ENCODE results near the gene C1orf210. TPM values are rescaled to one million over a fixed set of nuclear protein-coding genes. Genes with fewer than 3 reads are reported as not detected.

The C1orf210 gene
- total and polyA plus RNA-seq, 2 donors, result 0.66 to 3.1 TPM

DNA sequence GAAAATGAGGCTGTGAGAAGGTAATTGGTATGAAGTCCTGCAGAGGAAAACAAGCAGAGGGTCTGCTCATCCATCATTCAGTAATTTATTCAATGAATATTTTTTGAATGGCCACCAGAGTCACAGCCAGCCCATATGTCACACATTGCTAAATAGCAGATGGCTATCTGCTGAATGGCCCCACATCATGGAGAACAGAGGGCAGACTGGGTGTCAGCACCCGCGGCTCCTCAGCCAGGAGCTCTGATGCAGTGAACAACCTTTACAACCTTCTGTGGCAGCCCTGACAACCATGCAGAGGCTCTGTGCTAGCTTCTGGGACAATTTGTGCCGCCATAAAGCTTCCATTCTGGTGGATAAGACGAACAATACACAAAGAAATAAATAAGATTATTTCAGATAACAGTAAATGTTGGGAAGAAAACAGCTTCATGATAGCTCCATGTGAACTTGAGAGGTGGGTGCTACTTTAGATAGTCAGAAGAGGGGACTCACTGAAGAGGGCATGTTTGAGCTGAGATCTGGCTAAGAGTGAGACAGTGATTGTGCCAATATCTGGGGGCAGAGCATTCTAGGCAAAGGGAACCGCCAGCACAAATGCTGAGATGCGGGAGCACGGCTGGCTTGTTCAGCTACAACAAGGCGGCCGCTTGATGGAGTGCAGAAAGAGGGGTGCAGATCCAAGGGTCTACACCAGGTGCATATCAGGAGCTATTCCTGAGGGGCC lies 2.8 kb upstream of the C1orf210 start:
- Histone ChIP-seq H3K27ac (ENCODE audit: low read depth in 1 of 2, low read length in 1 of 2) (no peak overlapping the region), H3K9me3 (ENCODE audit: control insufficient read depth in 2 of 2, insufficient read depth in 1 of 2, low read length in 1 of 2) (no peaks in the 10 kb centered on the region), H3K36me3 (ENCODE audit: control insufficient read depth in 2 of 2, insufficient read depth in 2 of 2, low read length in 1 of 2) (no peaks in the 10 kb centered on the region), H3K4me1 (ENCODE audit: control insufficient read depth in 2 of 2, insufficient read depth in 2 of 2, low read length in 2 of 2) (peaks cover 0 to 26% of the 10 kb centered on the region in 2 donors), H3K4me3 (ENCODE audit: low read length in 2 of 2) (no peak overlapping the region), H3K27me3 (ENCODE audit: control insufficient read depth in 2 of 2, insufficient read depth in 1 of 2, low read length in 1 of 2) (no peaks in the 10 kb centered on the region)
- 97% methylated on average over 9 of the region's 9 CpGs for WGBS
- DNase-seq (ENCODE audit: low read depth in 6 of 9, low spot score in 9 of 9), result no peak

DNA sequence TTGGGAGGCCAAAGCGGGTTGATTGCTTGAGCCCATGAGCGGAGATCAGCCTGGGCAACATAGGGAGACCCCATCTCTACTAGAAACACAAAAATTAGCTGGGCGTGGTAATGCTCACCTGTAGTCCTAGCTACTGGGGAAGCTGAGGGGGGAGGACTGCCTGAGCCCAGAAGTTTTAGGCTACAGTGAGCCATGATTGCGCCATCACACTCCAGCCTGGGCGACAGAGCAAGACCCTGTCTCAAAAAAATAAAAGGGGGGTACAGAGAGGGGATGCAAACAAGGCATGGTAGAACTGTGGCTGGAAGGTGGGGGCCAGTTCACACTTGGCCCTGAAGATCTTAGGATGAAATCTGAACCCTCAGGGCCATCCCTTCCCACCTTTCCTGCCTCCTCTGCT lies 1.2 kb upstream of the C1orf210 start:
- Histone ChIP-seq H3K4me1 (ENCODE audit: control insufficient read depth in 2 of 2, insufficient read depth in 2 of 2, low read length in 2 of 2) (peaks cover 0 to 26% of the 10 kb centered on the region in 2 donors), H3K27ac (ENCODE audit: low read depth in 1 of 2, low read length in 1 of 2) (no peak overlapping the region), H3K36me3 (ENCODE audit: control insufficient read depth in 2 of 2, insufficient read depth in 2 of 2, low read length in 1 of 2) (no peaks in the 10 kb centered on the region), H3K27me3 (ENCODE audit: control insufficient read depth in 2 of 2, insufficient read depth in 1 of 2, low read length in 1 of 2) (no peaks in the 10 kb centered on the region), H3K4me3 (ENCODE audit: low read length in 2 of 2) (no peak overlapping the region), H3K9me3 (ENCODE audit: control insufficient read depth in 2 of 2, insufficient read depth in 1 of 2, low read length in 1 of 2) (no peaks in the 10 kb centered on the region)
- no peak for DNase-seq (ENCODE audit: low read depth in 6 of 9, low spot score in 9 of 9)
- WGBS, result 98% methylated on average over 5 of the region's 5 CpGs

DNA sequence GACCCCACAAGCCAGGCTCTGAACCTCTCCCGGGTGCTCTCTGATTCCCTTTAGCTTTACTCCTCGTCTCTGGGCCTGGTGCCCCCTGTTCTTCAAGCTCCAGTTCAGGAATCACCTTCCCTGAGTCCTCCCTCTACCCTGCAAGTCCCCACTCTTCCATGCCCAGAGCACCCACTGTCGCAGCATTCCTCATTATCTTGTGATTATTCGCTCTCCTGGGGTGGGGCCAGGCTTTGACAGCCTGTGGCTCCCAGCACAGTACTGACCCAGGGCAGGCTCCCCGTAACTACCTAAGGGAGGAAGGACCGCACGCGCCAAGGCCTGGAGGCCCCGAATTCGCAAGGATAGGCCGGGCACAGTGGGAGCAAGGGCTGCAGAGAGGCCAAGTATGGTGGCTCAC lies 734 bp upstream of the C1orf210 start:
- Histone ChIP-seq H3K9me3 (ENCODE audit: control insufficient read depth in 2 of 2, insufficient read depth in 1 of 2, low read length in 1 of 2) (no peaks in the 10 kb centered on the region), H3K4me3 (ENCODE audit: low read length in 2 of 2) (no peak overlapping the region), H3K27ac (ENCODE audit: low read depth in 1 of 2, low read length in 1 of 2) (no peak overlapping the region), H3K4me1 (ENCODE audit: control insufficient read depth in 2 of 2, insufficient read depth in 2 of 2, low read length in 2 of 2) (peaks cover 0 to 26% of the 10 kb centered on the region in 2 donors), H3K27me3 (ENCODE audit: control insufficient read depth in 2 of 2, insufficient read depth in 1 of 2, low read length in 1 of 2) (no peaks in the 10 kb centered on the region), H3K36me3 (ENCODE audit: control insufficient read depth in 2 of 2, insufficient read depth in 2 of 2, low read length in 1 of 2) (no peaks in the 10 kb centered on the region)
- DNase-seq (ENCODE audit: low read depth in 6 of 9, low spot score in 9 of 9), result no peak
- WGBS, result 97% methylated on average over 11 of the region's 11 CpGs

DNA sequence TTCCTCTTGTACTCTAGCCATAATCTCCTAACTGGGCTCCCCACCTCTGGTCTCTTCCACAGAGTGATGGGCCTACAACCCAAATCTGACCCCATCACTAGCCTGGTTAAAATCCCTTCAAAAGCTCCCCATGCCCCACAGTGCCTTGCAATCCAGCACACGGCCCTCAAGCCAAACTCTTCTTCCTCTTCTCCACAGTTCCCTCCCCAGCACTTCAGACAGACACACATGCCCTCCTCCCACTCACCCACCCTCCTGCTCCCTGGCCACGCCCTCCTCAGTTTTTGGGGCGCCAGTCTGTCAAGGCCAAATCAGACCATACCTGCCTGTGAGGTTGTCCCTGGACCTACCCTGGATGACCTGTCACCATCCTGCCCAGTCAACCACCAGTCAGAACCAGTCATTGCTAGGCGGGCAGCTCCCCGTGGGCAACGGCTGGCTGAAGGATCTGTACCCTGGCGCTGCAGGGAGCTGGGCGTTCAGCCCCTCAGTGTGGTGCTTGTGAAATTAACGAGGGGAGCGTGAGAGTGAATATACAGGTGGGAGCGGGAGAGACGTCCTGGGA lies 753 bp downstream of the C1orf210 start:
- Histone ChIP-seq H3K4me3 (ENCODE audit: low read length in 2 of 2) (no peak overlapping the region), H3K4me1 (ENCODE audit: control insufficient read depth in 2 of 2, insufficient read depth in 2 of 2, low read length in 2 of 2) (peaks cover 0 to 26% of the 10 kb centered on the region in 2 donors), H3K36me3 (ENCODE audit: control insufficient read depth in 2 of 2, insufficient read depth in 2 of 2, low read length in 1 of 2) (no peaks in the 10 kb centered on the region), H3K27me3 (ENCODE audit: control insufficient read depth in 2 of 2, insufficient read depth in 1 of 2, low read length in 1 of 2) (no peaks in the 10 kb centered on the region), H3K27ac (ENCODE audit: low read depth in 1 of 2, low read length in 1 of 2) (peak overlapping the region in 1 of 2 donors; percentile 10), H3K9me3 (ENCODE audit: control insufficient read depth in 2 of 2, insufficient read depth in 1 of 2, low read length in 1 of 2) (no peaks in the 10 kb centered on the region)
- no peak for DNase-seq (ENCODE audit: low read depth in 6 of 9, low spot score in 9 of 9)
- WGBS, result 93% methylated on average over 12 of the region's 12 CpGs

DNA sequence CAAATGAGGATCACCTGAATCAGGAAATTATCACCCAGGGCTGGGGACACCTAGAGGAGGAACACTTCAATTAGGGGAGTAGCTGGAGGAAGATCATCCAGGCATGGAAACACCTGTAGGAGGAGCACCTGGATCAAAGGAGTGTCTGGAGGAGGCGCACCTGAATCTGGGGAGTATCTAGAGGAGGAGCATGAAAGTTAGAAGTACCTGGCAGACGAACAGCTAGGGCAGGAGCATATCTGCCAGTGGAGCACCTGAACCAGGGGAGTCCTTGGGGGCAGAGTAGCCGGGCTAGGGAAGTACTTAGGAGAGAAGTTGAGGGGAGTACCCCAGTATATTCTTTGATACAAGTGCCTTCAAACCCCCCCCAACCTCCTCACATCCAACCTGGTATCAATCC lies 1.3 kb downstream of the C1orf210 start:
- H3K36me3 ChIP-seq (ENCODE audit: control insufficient read depth in 2 of 2, insufficient read depth in 2 of 2, low read length in 1 of 2), result no peaks in the 10 kb centered on the region
- peaks cover 0 to 26% of the 10 kb centered on the region in 2 donors for H3K4me1 ChIP-seq (ENCODE audit: control insufficient read depth in 2 of 2, insufficient read depth in 2 of 2, low read length in 2 of 2)
- no peaks in the 10 kb centered on the region for H3K27me3 ChIP-seq (ENCODE audit: control insufficient read depth in 2 of 2, insufficient read depth in 1 of 2, low read length in 1 of 2)
- 95% methylated on average over 3 of the region's 3 CpGs for WGBS
- no peaks in the 10 kb centered on the region for H3K9me3 ChIP-seq (ENCODE audit: control insufficient read depth in 2 of 2, insufficient read depth in 1 of 2, low read length in 1 of 2)
- no peak for DNase-seq (ENCODE audit: low read depth in 6 of 9, low spot score in 9 of 9)
- no peak overlapping the region for H3K4me3 ChIP-seq (ENCODE audit: low read length in 2 of 2)
- no peak overlapping the region for H3K27ac ChIP-seq (ENCODE audit: low read depth in 1 of 2, low read length in 1 of 2)

DNA sequence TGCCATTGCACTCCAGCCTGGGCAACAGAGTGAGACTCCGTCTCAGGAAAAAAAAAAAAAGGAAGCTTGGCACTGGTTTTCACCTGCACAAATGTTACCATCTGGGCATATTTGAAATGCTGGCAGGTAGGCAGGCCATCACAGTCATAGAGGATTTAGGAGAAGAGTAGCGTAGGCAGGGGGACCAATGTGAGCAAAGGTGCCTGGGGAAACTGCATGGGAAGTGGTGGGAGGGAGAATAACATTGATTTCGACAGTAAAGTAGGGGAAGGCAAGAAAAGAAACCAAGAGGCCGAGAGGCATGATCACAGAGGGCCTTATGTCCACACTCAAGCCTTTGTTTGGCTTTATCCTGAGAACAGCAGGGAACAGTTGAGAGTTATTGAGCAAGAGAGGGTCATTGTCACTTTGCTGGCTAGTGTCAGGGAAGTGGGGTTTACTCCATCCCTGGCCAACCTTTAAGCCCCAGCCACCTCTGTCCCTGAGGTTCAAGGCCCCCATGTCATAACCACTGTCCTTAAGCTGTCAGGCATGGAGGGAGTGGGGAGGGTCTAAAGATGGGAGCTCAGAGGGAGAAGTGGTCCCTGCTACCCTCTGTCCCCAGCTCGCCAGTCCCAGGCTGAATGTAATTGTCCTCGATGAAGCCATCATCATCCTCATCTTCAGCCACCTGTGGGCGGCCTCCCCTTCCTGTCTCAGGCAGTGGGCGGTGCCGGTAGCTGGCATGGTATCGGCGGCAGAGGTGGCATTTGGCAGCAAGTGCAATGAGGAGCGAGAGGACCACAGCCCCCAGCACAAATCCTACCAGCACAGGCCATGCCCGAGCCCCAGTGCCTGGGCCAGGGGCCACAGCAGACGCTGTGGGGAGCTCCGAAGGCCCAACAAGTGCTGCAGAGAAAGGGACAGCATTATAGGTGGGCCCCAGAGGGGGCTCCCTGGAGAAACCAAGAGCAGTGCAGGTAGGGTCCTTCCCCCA lies 2.9 kb downstream of the C1orf210 start:
- Histone ChIP-seq H3K27me3 (ENCODE audit: control insufficient read depth in 2 of 2, insufficient read depth in 1 of 2, low read length in 1 of 2) (no peaks in the 10 kb centered on the region), H3K4me1 (ENCODE audit: control insufficient read depth in 2 of 2, insufficient read depth in 2 of 2, low read length in 2 of 2) (peaks cover 0 to 26% of the 10 kb centered on the region in 2 donors), H3K9me3 (ENCODE audit: control insufficient read depth in 2 of 2, insufficient read depth in 1 of 2, low read length in 1 of 2) (no peaks in the 10 kb centered on the region), H3K27ac (ENCODE audit: low read depth in 1 of 2, low read length in 1 of 2) (no peak overlapping the region), H3K36me3 (ENCODE audit: control insufficient read depth in 2 of 2, insufficient read depth in 2 of 2, low read length in 1 of 2) (no peaks in the 10 kb centered on the region), H3K4me3 (ENCODE audit: low read length in 2 of 2) (no peak overlapping the region)
- WGBS, result 96% methylated on average over 15 of the region's 15 CpGs
- DNase-seq (ENCODE audit: low read depth in 6 of 9, low spot score in 9 of 9), result no peak

DNA sequence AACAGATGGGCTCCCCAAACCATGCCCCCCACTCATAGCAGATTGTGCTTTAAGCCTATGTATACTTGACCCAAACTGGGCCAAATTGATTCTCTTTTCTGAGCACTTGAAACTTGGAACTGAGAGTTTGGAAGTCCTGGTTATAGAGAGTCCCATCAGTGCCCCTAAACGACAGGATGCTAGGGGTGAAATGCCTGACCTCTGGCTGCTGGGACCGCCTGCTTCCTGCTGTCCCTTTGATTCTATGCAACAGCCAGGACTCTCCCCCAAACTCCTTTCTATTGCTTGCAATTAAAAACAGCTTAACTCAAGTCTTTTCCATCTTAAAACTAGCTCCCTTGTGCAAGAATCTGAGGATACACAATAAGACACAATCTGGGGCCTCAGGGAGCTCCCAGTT lies 4.7 kb downstream of the C1orf210 start:
- no peak for DNase-seq (ENCODE audit: low read depth in 6 of 9, low spot score in 9 of 9)
- Histone ChIP-seq H3K4me1 (ENCODE audit: control insufficient read depth in 2 of 2, insufficient read depth in 2 of 2, low read length in 2 of 2) (peaks cover 0 to 32% of the 10 kb centered on the region in 2 donors), H3K27ac (ENCODE audit: low read depth in 1 of 2, low read length in 1 of 2) (no peak overlapping the region), H3K27me3 (ENCODE audit: control insufficient read depth in 2 of 2, insufficient read depth in 1 of 2, low read length in 1 of 2) (no peaks in the 10 kb centered on the region), H3K9me3 (ENCODE audit: control insufficient read depth in 2 of 2, insufficient read depth in 1 of 2, low read length in 1 of 2) (no peaks in the 10 kb centered on the region), H3K4me3 (ENCODE audit: low read length in 2 of 2) (no peak overlapping the region), H3K36me3 (ENCODE audit: control insufficient read depth in 2 of 2, insufficient read depth in 2 of 2, low read length in 1 of 2) (no peaks in the 10 kb centered on the region)
- 94% methylated on average over 2 of the region's 2 CpGs for WGBS

DNA sequence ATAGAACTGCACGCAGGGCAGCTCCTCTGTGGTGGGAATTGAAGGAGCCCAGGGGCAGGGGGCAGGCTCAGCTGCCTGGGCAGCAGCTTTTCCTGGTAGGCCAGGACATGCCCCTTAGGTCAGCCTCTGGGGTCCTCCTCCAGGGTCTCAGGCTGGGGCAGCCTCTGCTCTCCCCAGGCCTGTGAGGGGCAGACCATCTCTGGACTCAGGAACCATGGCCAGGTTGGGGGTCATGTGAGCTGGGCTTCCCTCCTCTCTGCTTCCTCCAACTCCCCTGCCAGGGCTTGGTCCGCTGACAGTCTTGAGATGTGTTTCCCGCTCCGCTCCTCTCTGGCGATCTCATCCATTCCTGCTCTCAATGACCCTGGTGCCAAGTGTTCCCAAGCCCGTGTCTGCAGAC lies 5.7 kb downstream of the C1orf210 start:
- Histone ChIP-seq H3K9me3 (ENCODE audit: control insufficient read depth in 2 of 2, insufficient read depth in 1 of 2, low read length in 1 of 2) (peaks cover 0 to 3% of the 10 kb centered on the region in 2 donors), H3K27me3 (ENCODE audit: control insufficient read depth in 2 of 2, insufficient read depth in 1 of 2, low read length in 1 of 2) (no peaks in the 10 kb centered on the region), H3K27ac (ENCODE audit: low read depth in 1 of 2, low read length in 1 of 2) (no peak overlapping the region), H3K36me3 (ENCODE audit: control insufficient read depth in 2 of 2, insufficient read depth in 2 of 2, low read length in 1 of 2) (no peaks in the 10 kb centered on the region), H3K4me1 (ENCODE audit: control insufficient read depth in 2 of 2, insufficient read depth in 2 of 2, low read length in 2 of 2) (peaks cover 0 to 26% of the 10 kb centered on the region in 2 donors), H3K4me3 (ENCODE audit: low read length in 2 of 2) (no peak overlapping the region)
- WGBS, result 95% methylated on average over 6 of the region's 6 CpGs
- no peak for DNase-seq (ENCODE audit: low read depth in 6 of 9, low spot score in 9 of 9)

DNA sequence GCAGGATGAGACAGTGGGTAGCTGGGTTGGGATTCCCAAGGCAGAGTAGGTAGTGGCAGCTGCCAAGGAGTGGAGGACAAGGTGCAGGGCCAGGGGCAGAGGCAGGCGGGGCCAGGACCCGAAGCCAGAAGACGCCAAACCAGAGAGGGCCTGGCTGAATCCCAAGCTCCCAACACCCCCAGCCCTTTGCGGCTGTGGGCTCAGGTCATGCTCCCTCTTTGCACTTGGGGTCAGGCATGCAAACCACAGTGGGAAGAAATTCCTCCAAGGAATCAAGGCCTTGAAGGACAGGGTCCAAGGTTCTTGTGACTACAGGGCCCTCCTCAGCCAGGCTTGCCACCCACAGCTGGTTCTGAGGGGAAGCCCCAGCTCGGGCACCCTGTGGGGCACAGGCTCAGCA lies 6.2 kb downstream of the C1orf210 start:
- DNase-seq (ENCODE audit: low read depth in 6 of 9, low spot score in 9 of 9), result no peak
- H3K27ac ChIP-seq (ENCODE audit: low read depth in 1 of 2, low read length in 1 of 2), result no peak overlapping the region
- peaks cover 0 to 4% of the 10 kb centered on the region in 2 donors for H3K9me3 ChIP-seq (ENCODE audit: control insufficient read depth in 2 of 2, insufficient read depth in 1 of 2, low read length in 1 of 2)
- H3K4me1 ChIP-seq (ENCODE audit: control insufficient read depth in 2 of 2, insufficient read depth in 2 of 2, low read length in 2 of 2), result peaks cover 0 to 26% of the 10 kb centered on the region in 2 donors
- 99% methylated on average over 5 of the region's 5 CpGs for WGBS
- H3K4me3 ChIP-seq (ENCODE audit: low read length in 2 of 2), result no peak overlapping the region
- H3K36me3 ChIP-seq (ENCODE audit: control insufficient read depth in 2 of 2, insufficient read depth in 2 of 2, low read length in 1 of 2), result no peaks in the 10 kb centered on the region
- no peaks in the 10 kb centered on the region for H3K27me3 ChIP-seq (ENCODE audit: control insufficient read depth in 2 of 2, insufficient read depth in 1 of 2, low read length in 1 of 2)

All from thymus (tissue), 11 donors.